Naive thymus-derived CD4-positive, alpha-beta T cell (primary cell): Measurements from ENCODE around the gene REC8. TPM values are rescaled to one million over a fixed set of nuclear protein-coding genes. Genes with fewer than 3 reads are reported as not detected.

Experiments
- ATAC-seq: fragments of 150-1000 bp; cut with Tn5 transposase; 2 replicates; pipeline ENCODE4 v1.10.0; 2021; ENCODE audit warnings: mild to moderate bottlenecking, moderate library complexity
- CTCF ChIA-PET: fragments of 350-600 bp; sonication (Branson Sonifier 250); formaldehyde crosslinking; loops from one replicate; lab custom pipeline; 2021; ENCODE audit warnings: antibody characterized with exemption; lab: Charles Lee
- POLR2A ChIA-PET: fragments of 350-600 bp; sonication (Branson Sonifier 250); formaldehyde crosslinking; loops from one replicate; lab custom pipeline; 2021; ENCODE audit warnings: antibody characterized with exemption, inconsistent platforms; lab: Charles Lee
- DNase-seq, 9 donors: peaks; one replicate each; pipeline versions ENCODE4 v3.0.0 to v3.0.0-alpha.2; 2020 to 2022; ENCODE audit warnings: mixed read lengths in 1 of 9
- H3K27ac ChIP-seq: one replicate; pipeline ENCODE4 v1.7.0; 2013; ENCODE audit warnings: mild to moderate bottlenecking, low read depth, low read length, moderate library complexity
- H3K27me3 ChIP-seq, 2 donors: one replicate each; pipeline ENCODE4 v1.7.0; 2013; ENCODE audit warnings: low read length in 2 of 2, mild to moderate bottlenecking in 2 of 2, moderate library complexity in 2 of 2; ENCODE audit not compliant: control insufficient read depth in 2 of 2, insufficient read depth in 2 of 2
- H3K36me3 ChIP-seq, 3 experiments: 1 replicate in 2 of 3; 2 replicates in 1 of 3; pipeline ENCODE4 v1.7.0; 2013; ENCODE audit warnings: low read length in 3 of 3, mild to moderate bottlenecking in 3 of 3, moderate library complexity in 1 of 3; ENCODE audit not compliant: insufficient read depth in 3 of 3, control insufficient read depth in 2 of 3
- H3K4me1 ChIP-seq, 2 donors: one replicate each; pipeline ENCODE4 v1.7.0; 2013; ENCODE audit warnings: low read length in 2 of 2, mild to moderate bottlenecking in 2 of 2, moderate library complexity in 1 of 2; ENCODE audit not compliant: control insufficient read depth in 2 of 2, insufficient read depth in 2 of 2
- H3K4me3 ChIP-seq: 2 replicates; pipeline ENCODE4 v1.7.0; 2013; ENCODE audit warnings: mild to moderate bottlenecking, low read length
- H3K9me3 ChIP-seq, 3 experiments: 1 replicate in 2 of 3; 2 replicates in 1 of 3; pipeline ENCODE4 v1.7.0; 2013; ENCODE audit warnings: low read length in 3 of 3; ENCODE audit not compliant: control insufficient read depth in 2 of 3
- H3K27ac Mint-ChIP-seq, 9 donors: one replicate each; pipeline ENCODE4 v1.8.0; 2020 to 2022; ENCODE audit warnings: mixed read lengths in 9 of 9, mild to moderate bottlenecking in 8 of 9, moderate library complexity in 5 of 9, inconsistent platforms in 2 of 9
- H3K27me3 Mint-ChIP-seq, 5 donors: one replicate each; pipeline ENCODE4 v1.8.0; 2021 to 2022; ENCODE audit warnings: mixed read lengths in 5 of 5, mild to moderate bottlenecking in 1 of 5
- H3K36me3 Mint-ChIP-seq, 5 donors: one replicate each; pipeline ENCODE4 v1.8.0; 2020 to 2022; ENCODE audit warnings: mixed read lengths in 5 of 5, mild to moderate bottlenecking in 3 of 5, inconsistent platforms in 1 of 5
- H3K4me1 Mint-ChIP-seq, 7 donors: one replicate each; pipeline ENCODE4 v1.8.0; 2020 to 2022; ENCODE audit warnings: mixed read lengths in 7 of 7, mild to moderate bottlenecking in 3 of 7, inconsistent platforms in 1 of 7
- H3K4me3 Mint-ChIP-seq, 10 donors: one replicate each; pipeline ENCODE4 v1.8.0; 2020 to 2022; ENCODE audit warnings: mild to moderate bottlenecking in 10 of 10, mixed read lengths in 10 of 10, moderate library complexity in 6 of 10, inconsistent platforms in 2 of 10
- H3K9me3 Mint-ChIP-seq, 11 donors: one replicate each; pipeline ENCODE4 v1.8.0; 2020 to 2022; ENCODE audit warnings: mixed read lengths in 11 of 11, mild to moderate bottlenecking in 4 of 11, inconsistent platforms in 1 of 11, moderate library complexity in 1 of 11
- intact Hi-C, 2 donors: fragments of 100-400 bp; cut with micrococcal nuclease; formaldehyde crosslinking; loops; one replicate each; pipeline ENCODE4 v1.15.1; 2023
- microRNA-seq: library from miRNA; unstranded; fragments of <30 nt; microRNA quantifications from one replicate; pipeline ENCODE4 v1.2.0, GENCODE V29; 2022; ENCODE audit warnings: borderline microRNAs expressed
- polyA plus RNA-seq, 2 donors: library from polyadenylated mRNA; unstranded; fragments of 300-500 nt; fragmentation: Illumina TruSeq; gene quantifications; one replicate each; pipeline ENCODE4 v1.2.3, GENCODE V29; 2021
- total RNA-seq, 6 experiments: library from RNA in 5 of 6; stranded (reverse) in 5 of 6; gene quantifications; 1 replicate in 5 of 6; 2 replicates in 1 of 6; pipeline ENCODE4 v1.2.3 and lab custom pipeline; 2021 to 2026

Gene REC8
- total and polyA plus RNA-seq, 7 experiments from 2014 or later, result 4.4 to 80.5 (median 23.3) TPM

DNA sequence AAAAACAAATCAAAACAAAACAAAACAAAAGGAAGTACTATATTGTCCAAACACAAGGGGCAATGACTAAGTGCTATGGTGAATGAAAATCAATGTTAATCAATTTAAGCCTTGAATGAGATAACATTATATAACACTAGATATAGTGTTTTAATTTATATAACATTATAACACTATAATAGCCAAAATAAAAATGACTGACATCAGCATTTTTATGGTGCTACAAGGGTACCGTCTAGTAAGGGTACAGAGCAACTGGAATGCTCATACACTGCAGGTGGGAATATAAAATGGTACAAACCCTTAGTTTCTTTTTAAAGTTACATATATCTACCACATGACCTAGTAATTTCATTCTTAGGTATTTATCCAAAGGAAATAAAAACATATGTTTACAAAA, 54.6 kb downstream of the REC8 start:
- Histone ChIP-seq H3K9me3 (no peaks in the 10 kb centered on the region), H3K36me3 (peaks cover 0 to 6% (median 4%) of the 10 kb centered on the region in 3 experiments), H3K4me3 (no peak overlapping the region), H3K4me1 (peaks cover 8 to 12% of the 10 kb centered on the region in 2 donors), H3K27ac (no peak overlapping the region), H3K27me3 (no peaks in the 10 kb centered on the region)
- ChIA-PET POLR2A (interaction anchor here (0.8 to 4.1 kb wide), 2 partner anchors 12 to 15 kb away, joined by 3 to 16 read pairs; partner anchors contain the start of gene TINF2), CTCF (interaction anchor here (0.7 to 1.3 kb wide), 2 partner anchors 15 to 105 kb away, joined by 4 to 5 read pairs; partner anchors contain the start of gene TINF2)
- Mint-ChIP-seq H3K4me3 (no peak overlapping the region), H3K9me3 (no peaks in the 10 kb centered on the region), H3K27me3 (no peaks in the 10 kb centered on the region), H3K27ac (peak overlapping the region in 1 of 9 donors; percentile 6), H3K4me1 (peaks cover 19 to 47% (median 37%) of the 10 kb centered on the region in 7 donors), H3K36me3 (peaks cover 5 to 14% (median 6%) of the 10 kb centered on the region in 5 donors)
- no peak for DNase-seq
- ATAC-seq, result no peak
- intact Hi-C loops, result no loop called here

DNA sequence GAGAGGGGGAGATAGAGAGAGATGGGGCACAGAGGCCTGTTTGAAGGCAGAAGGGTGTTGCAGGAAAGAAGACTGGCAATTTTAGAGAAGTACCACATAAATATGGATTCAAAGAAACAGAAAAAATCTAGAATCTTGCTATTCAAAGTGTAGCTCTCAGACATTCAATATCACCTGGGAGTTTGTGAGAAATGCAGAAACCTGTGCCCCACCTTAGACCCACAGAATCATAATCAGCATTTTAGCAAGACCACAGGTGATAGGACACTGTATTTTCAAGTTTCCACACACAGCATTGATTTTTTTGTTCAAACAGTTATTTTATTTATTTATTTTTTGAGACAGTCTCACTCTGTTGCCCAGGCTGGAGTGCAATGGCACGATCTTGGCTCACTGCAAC, 57.0 kb downstream of the REC8 start:
- Mint-ChIP-seq H3K36me3 (peaks cover 6 to 14% (median 8%) of the 10 kb centered on the region in 5 donors), H3K4me3 (no peak overlapping the region)
- intact Hi-C loops, result no loop called here

More for the DNA sequence above, 57.0 kb downstream of the REC8 start:
- H3K9me3 ChIP-seq, result no peaks in the 10 kb centered on the region
- H3K27ac ChIP-seq, result no peak overlapping the region
- no peaks in the 10 kb centered on the region for H3K27me3 ChIP-seq
- peaks cover 15 to 22% of the 10 kb centered on the region in 2 donors for H3K4me1 ChIP-seq
- Mint-ChIP-seq H3K9me3 (no peaks in the 10 kb centered on the region), H3K27me3 (no peaks in the 10 kb centered on the region), H3K27ac (peak overlapping the region in 3 of 9 donors; percentile 26 to 53 (median 52)), H3K4me1 (peaks cover 25 to 68% (median 55%) of the 10 kb centered on the region in 7 donors)
- peaks cover 0 to 10% (median 6%) of the 10 kb centered on the region in 3 experiments for H3K36me3 ChIP-seq
- no peak overlapping the region for H3K4me3 ChIP-seq
- POLR2A ChIA-PET, result interaction anchor here (0.6 to 1.8 kb wide), 5 partner anchors 9 to 17 kb away, joined by 3 to 6 read pairs (median 4); partner anchors contain the start of genes MDP1 and TINF2
- CTCF ChIA-PET, result interaction anchor here (0.7 to 1.0 kb wide), 2 partner anchors 14 to 23 kb away, joined by 3 to 5 read pairs; partner anchors contain the start of gene TINF2
- ATAC-seq (no peak), DNase-seq (no peak)

Small RNAs within 50 kb of the gene (microRNA-seq; reads per million reads assigned to microRNA genes)
- not detected for gene MIR7703

Other genes starting within 250 kb of the REC8 start
Only the 30 nearest of the 32 such genes appear.
- gene DHRS4L2, start 183.2 kb upstream of the REC8 start, total RNA-seq, result 10 to 100 TPM; 11.0 to 25.7 (median 16.8) TPM
- 10 to 100 TPM; 11.7 to 21.0 TPM for gene DHRS4L2, start 183.2 kb upstream of the REC8 start, polyA plus RNA-seq
- 1 to 10 TPM in 2 of 5 experiments, under 1 TPM in 3; 0.08 to 1.7 (median 0.27) TPM for gene CARMIL3, start 120.1 kb upstream of the REC8 start, total RNA-seq
- gene CARMIL3, start 120.1 kb upstream of the REC8 start, polyA plus RNA-seq, result not detected
- under 1 TPM in 1 of 5 experiments, not detected in 4; 0.12 TPM for gene CPNE6, start 100.5 kb upstream of the REC8 start, total RNA-seq
- not detected for gene CPNE6, start 100.5 kb upstream of the REC8 start, polyA plus RNA-seq
- 10 to 100 TPM in 4 of 5 experiments, 1 to 10 TPM in 1; 9.1 to 56.2 (median 14.4) TPM for gene PCK2, start 77.8 kb upstream of the REC8 start, total RNA-seq
- gene PCK2, start 77.8 kb upstream of the REC8 start, polyA plus RNA-seq, result 10 to 100 TPM in 1 of 2 donors, 1 to 10 TPM in 1; 7.2 to 14.5 TPM
- gene DCAF11, start 57.3 kb upstream of the REC8 start, total RNA-seq, result 10 to 100 TPM; 71.9 to 90.1 (median 83.3) TPM
- 10 to 100 TPM; 69.1 to 97.0 TPM for gene DCAF11, start 57.3 kb upstream of the REC8 start, polyA plus RNA-seq
- 1 to 10 TPM; 2.1 to 4.5 (median 3.8) TPM for gene NRL, start 57.1 kb upstream of the REC8 start, total RNA-seq
- gene NRL, start 57.1 kb upstream of the REC8 start, polyA plus RNA-seq, result 1 to 10 TPM; 2.2 to 2.6 TPM
- 1 to 10 TPM; 1.8 to 4.3 (median 2.0) TPM for gene FITM1, start 41.4 kb upstream of the REC8 start, total RNA-seq
- 1 to 10 TPM in 1 of 2 donors, under 1 TPM in 1; 0.48 to 1.2 TPM for gene FITM1, start 41.4 kb upstream of the REC8 start, polyA plus RNA-seq
- gene PSME1, start 35.9 kb upstream of the REC8 start, total RNA-seq, result 100 to 1,000 TPM; 189 to 583 (median 202) TPM
- gene PSME1, start 35.9 kb upstream of the REC8 start, polyA plus RNA-seq, result 100 to 1,000 TPM; 698 to 703 TPM
- gene EMC9, start 30.5 kb upstream of the REC8 start, total RNA-seq, result 10 to 100 TPM in 4 of 5 experiments, 1 to 10 TPM in 1; 9.0 to 25.5 (median 22.3) TPM
- 10 to 100 TPM in 1 of 2 donors, 1 to 10 TPM in 1; 9.6 to 12.4 TPM for gene EMC9, start 30.5 kb upstream of the REC8 start, polyA plus RNA-seq
- gene PSME2, start 25.5 kb upstream of the REC8 start, total RNA-seq, result 100 to 1,000 TPM; 120 to 777 (median 143) TPM
- gene PSME2, start 25.5 kb upstream of the REC8 start, polyA plus RNA-seq, result 100 to 1,000 TPM; 402 to 435 TPM
- 100 to 1,000 TPM in 1 of 5 experiments, 10 to 100 TPM in 4; 64.0 to 151 (median 95.4) TPM for gene RNF31, start 24.6 kb upstream of the REC8 start, total RNA-seq
- gene RNF31, start 24.6 kb upstream of the REC8 start, polyA plus RNA-seq, result 10 to 100 TPM; 40.9 to 48.1 TPM
- gene IRF9, start 10.8 kb upstream of the REC8 start, total RNA-seq, result 100 to 1,000 TPM; 133 to 337 (median 189) TPM
- 100 to 1,000 TPM in 1 of 2 donors, 10 to 100 TPM in 1; 73.3 to 110 TPM for gene IRF9, start 10.8 kb upstream of the REC8 start, polyA plus RNA-seq
- 10 to 100 TPM; 21.5 to 45.2 (median 42.2) TPM for gene IPO4, start 16.7 kb downstream of the REC8 start, total RNA-seq
- gene IPO4, start 16.7 kb downstream of the REC8 start, polyA plus RNA-seq, result 10 to 100 TPM; 17.5 to 36.2 TPM
- 10 to 100 TPM; 16.2 to 40.5 (median 19.2) TPM for gene TM9SF1, start 23.4 kb downstream of the REC8 start, total RNA-seq
- gene TM9SF1, start 23.4 kb downstream of the REC8 start, polyA plus RNA-seq, result 10 to 100 TPM; 32.1 to 34.4 TPM
- 1 to 10 TPM in 2 of 5 experiments, under 1 TPM in 2, not detected in 1; 0.22 to 1.9 (median 1.1) TPM for gene TSSK4, start 33.6 kb downstream of the REC8 start, total RNA-seq
- 1 to 10 TPM; 1.0 to 1.4 TPM for gene TSSK4, start 33.6 kb downstream of the REC8 start, polyA plus RNA-seq
- 100 to 1,000 TPM in 1 of 5 experiments, 10 to 100 TPM in 4; 79.1 to 101 (median 85.7) TPM for gene CHMP4A, start 41.4 kb downstream of the REC8 start, total RNA-seq
- gene CHMP4A, start 41.4 kb downstream of the REC8 start, polyA plus RNA-seq, result 100 to 1,000 TPM; 121 to 140 TPM
- 10 to 100 TPM in 3 of 5 experiments, 1 to 10 TPM in 2; 5.5 to 18.5 (median 14.2) TPM for gene MDP1, start 44.0 kb downstream of the REC8 start, total RNA-seq
- 10 to 100 TPM; 33.1 to 36.4 TPM for gene MDP1, start 44.0 kb downstream of the REC8 start, polyA plus RNA-seq
- 100 to 1,000 TPM in 3 of 5 experiments, 10 to 100 TPM in 2; 73.5 to 175 (median 106) TPM for gene NEDD8, start 60.3 kb downstream of the REC8 start, total RNA-seq
- gene NEDD8, start 60.3 kb downstream of the REC8 start, polyA plus RNA-seq, result 100 to 1,000 TPM; 254 to 340 TPM
- gene GMPR2, start 60.8 kb downstream of the REC8 start, total RNA-seq, result 10 to 100 TPM; 38.2 to 91.6 (median 69.5) TPM
- 100 to 1,000 TPM in 1 of 2 donors, 10 to 100 TPM in 1; 99.9 to 107 TPM for gene GMPR2, start 60.8 kb downstream of the REC8 start, polyA plus RNA-seq
- 100 to 1,000 TPM; 133 to 150 (median 139) TPM for gene TINF2, start 70.5 kb downstream of the REC8 start, total RNA-seq
- gene TINF2, start 70.5 kb downstream of the REC8 start, polyA plus RNA-seq, result 100 to 1,000 TPM; 143 to 186 TPM
- gene TGM1, start 91.1 kb downstream of the REC8 start, total RNA-seq, result 10 to 100 TPM in 1 of 5 experiments, 1 to 10 TPM in 4; 4.8 to 12.9 (median 7.1) TPM
- gene TGM1, start 91.1 kb downstream of the REC8 start, polyA plus RNA-seq, result not detected
- 10 to 100 TPM; 49.7 to 76.5 (median 55.5) TPM for gene RABGGTA, start 99.5 kb downstream of the REC8 start, total RNA-seq
- 10 to 100 TPM; 17.9 to 36.3 TPM for gene RABGGTA, start 99.5 kb downstream of the REC8 start, polyA plus RNA-seq
- 10 to 100 TPM; 25.2 to 37.0 (median 33.3) TPM for gene DHRS1, start 127.7 kb downstream of the REC8 start, total RNA-seq
- gene DHRS1, start 127.7 kb downstream of the REC8 start, polyA plus RNA-seq, result 10 to 100 TPM; 21.3 to 38.4 TPM
- 10 to 100 TPM; 22.7 to 39.5 (median 29.8) TPM for gene NOP9, start 127.8 kb downstream of the REC8 start, total RNA-seq
- gene NOP9, start 127.8 kb downstream of the REC8 start, polyA plus RNA-seq, result 1 to 10 TPM; 1.7 to 1.8 TPM
- 10 to 100 TPM; 16.4 to 31.5 (median 22.7) TPM for gene CIDEB, start 135.9 kb downstream of the REC8 start, total RNA-seq
- 10 to 100 TPM; 18.7 to 19.3 TPM for gene CIDEB, start 135.9 kb downstream of the REC8 start, polyA plus RNA-seq
- 10 to 100 TPM; 13.9 to 26.8 (median 17.5) TPM for gene LTB4R2, start 138.1 kb downstream of the REC8 start, total RNA-seq
- gene LTB4R2, start 138.1 kb downstream of the REC8 start, polyA plus RNA-seq, result 1 to 10 TPM; 2.1 to 2.7 TPM
- gene LTB4R, start 139.4 kb downstream of the REC8 start, total RNA-seq, result 10 to 100 TPM; 14.1 to 28.8 (median 26.3) TPM
- 1 to 10 TPM; 9.1 to 9.4 TPM for gene LTB4R, start 139.4 kb downstream of the REC8 start, polyA plus RNA-seq
- 10 to 100 TPM in 1 of 5 experiments, 1 to 10 TPM in 4; 4.6 to 10.2 (median 6.1) TPM for gene ADCY4, start 163.0 kb downstream of the REC8 start, total RNA-seq
- gene ADCY4, start 163.0 kb downstream of the REC8 start, polyA plus RNA-seq, result under 1 TPM in 1 of 2 donors, not detected in 1; 0.25 TPM
- 10 to 100 TPM; 19.9 to 47.5 (median 36.8) TPM for gene RIPK3, start 167.9 kb downstream of the REC8 start, total RNA-seq
- gene RIPK3, start 167.9 kb downstream of the REC8 start, polyA plus RNA-seq, result 10 to 100 TPM in 1 of 2 donors, 1 to 10 TPM in 1; 8.2 to 11.7 TPM
- not detected for gene NFATC4, start 196.1 kb downstream of the REC8 start, total RNA-seq
- gene NFATC4, start 196.1 kb downstream of the REC8 start, polyA plus RNA-seq, result not detected